HepG2 (cell line): ENCODE measurements around the gene SCGB2B2. TPM values are rescaled to one million over a fixed set of nuclear protein-coding genes. Genes with fewer than 3 reads are reported as not detected.

ENCODE experiments used
- ARID3A ChIP-seq: IDR thresholded peaks from 2 replicates; pipeline ENCODE4 v1.6.1; 2012; ENCODE audit warnings: low read depth, low read length, improper control_type of control experiment
- BHLHE40 ChIP-seq: IDR thresholded peaks from 2 replicates; pipeline ENCODE4 v1.6.1; 2011; ENCODE audit warnings: low read length, improper control_type of control experiment
- CBX5 ChIP-seq: sonication (generic); formaldehyde crosslinking; IDR thresholded peaks from 2 replicates; pipeline ENCODE4 v1.4.0; 2020; ENCODE audit warnings: missing genetic modification reagents, borderline replicate concordance
- CHD4 ChIP-seq: fragments of 200-600 bp; sonication (generic); IDR thresholded peaks from 2 replicates; pipeline ENCODE4 v1.7.0; 2017; ENCODE audit warnings: mild to moderate bottlenecking, low read length, borderline replicate concordance
- HMGXB3 ChIP-seq: sonication (generic); formaldehyde crosslinking; IDR thresholded peaks from 2 replicates; pipeline ENCODE4 v1.4.0; 2020; ENCODE audit warnings: missing genetic modification reagents, borderline replicate concordance
- HNF4A ChIP-seq: sonication (generic); formaldehyde crosslinking; IDR thresholded peaks from 2 replicates; pipeline ENCODE4 v1.4.0; 2020; ENCODE audit warnings: missing genetic modification reagents
- KDM3A ChIP-seq: IDR thresholded peaks from 2 replicates; pipeline ENCODE4 v1.6.1; 2018; ENCODE audit warnings: low read depth, missing compliant biosample characterization
- MTF1 ChIP-seq: sonication (generic); formaldehyde crosslinking; IDR thresholded peaks from 2 replicates; pipeline ENCODE4 v1.5.0; 2020; ENCODE audit warnings: missing genetic modification reagents
- NR2F6 ChIP-seq, 2 experiments: IDR thresholded peaks; 2 replicates each; pipeline ENCODE4 v1.6.1; 2016; ENCODE audit warnings: antibody characterized with exemption in 1 of 2, mild to moderate bottlenecking in 1 of 2
- PHF5A ChIP-seq: IDR thresholded peaks from one replicate; pipeline ENCODE4 v1.6.1; 2018; ENCODE audit warnings: low read depth, missing genetic modification reagents; ENCODE audit not compliant: unreplicated experiment
- PPARG ChIP-seq: conservative IDR thresholded peaks from 2 replicates; pipeline ENCODE4 v1.6.1; 2016; ENCODE audit warnings: missing biosample characterization, missing genetic modification reagents
- REPIN1 ChIP-seq: sonication (generic); formaldehyde crosslinking; IDR thresholded peaks from 2 replicates; pipeline ENCODE4 v1.8.0; 2022; ENCODE audit warnings: missing genetic modification reagents, low read depth, mild to moderate bottlenecking, borderline replicate concordance
- RXRB ChIP-seq: IDR thresholded peaks from 2 replicates; pipeline ENCODE4 v1.6.1; 2016; ENCODE audit warnings: borderline replicate concordance, missing genetic modification reagents, missing compliant biosample characterization
- SAP130 ChIP-seq: IDR thresholded peaks from 2 replicates; pipeline ENCODE4 v1.6.1; 2016; ENCODE audit warnings: low read depth
- THAP9 ChIP-seq: sonication (generic); formaldehyde crosslinking; IDR thresholded peaks from 2 replicates; pipeline ENCODE4; 2020; ENCODE audit warnings: missing genetic modification reagents, mild to moderate bottlenecking, borderline replicate concordance
- ZFP36L2 ChIP-seq: sonication (generic); formaldehyde crosslinking; IDR thresholded peaks from 2 replicates; pipeline ENCODE4 v1.4.0; 2020; ENCODE audit warnings: missing genetic modification reagents
- ZNF234 ChIP-seq: sonication (generic); formaldehyde crosslinking; conservative IDR thresholded peaks from 2 replicates; pipeline ENCODE4 v1.5.1; 2020; ENCODE audit warnings: mild to moderate bottlenecking, missing genetic modification reagents
- ZNF644 ChIP-seq: IDR thresholded peaks from 2 replicates; pipeline ENCODE4 v1.6.1; 2016; ENCODE audit warnings: low read depth
- ZNF777 ChIP-seq: sonication (generic); formaldehyde crosslinking; IDR thresholded peaks from 2 replicates; pipeline ENCODE4 v1.4.0; 2020; ENCODE audit warnings: missing genetic modification reagents
- polyA plus RNA-seq, 8 experiments: library from polyadenylated mRNA; depleted of rRNA in 3 of 8; stranded (reverse) in 7 of 8; unstranded in 1 of 8; fragments of >200 nt; fragmentation: Illumina TruSeq in 4 of 8; extraction: Trizol in 4 of 8; gene quantifications; 2 replicates each; pipeline versions ENCODE4 v1.2.1 to v1.2.3, GENCODE V29; 2011 to 2016; ENCODE audit warnings: low read depth in 4 of 8, missing spikeins in 1 of 8, mixed read lengths in 1 of 8; ENCODE audit not compliant: insufficient read depth in 1 of 8
- total RNA-seq, 5 experiments: library from RNA; depleted of rRNA; stranded (reverse); fragments of >200 nt; fragmentation: Illumina TruSeq; extraction: Trizol; gene quantifications; 2 replicates each; pipeline ENCODE4 v1.2.3, GENCODE V29; 2016; ENCODE audit warnings: low read depth in 1 of 5

Gene SCGB2B2
- total and polyA plus RNA-seq, 2 of the 13 experiments (the other 11 are each of a cell fraction or from before 2014, with no cell fraction given), result 0.03 TPM; not detected in 1

GRCh38 chr19:34633802-34634201 is 43.2 kb downstream of the SCGB2B2 start (continued):
- TF ChIP-seq CBX5 (CRISPR knock-in tag) (no peak), ZFP36L2 (CRISPR knock-in tag) (no peak), THAP9 (CRISPR knock-in tag) (no peak), HMGXB3 (CRISPR knock-in tag) (no peak), KDM3A (CRISPR knock-in tag) (no peak), ZNF777 (CRISPR knock-in tag) (no peak), MTF1 (CRISPR knock-in tag) (no peak), SAP130 (CRISPR knock-in tag) (peak; percentile 36; the same call in 1 of the 2 replicates), BHLHE40 (peak; percentile 88), REPIN1 (0 out of 2 replicates have a peak, but pooled peaks have one; percentile 18), PHF5A (no peak), HNF4A (CRISPR knock-in tag) (peak; percentile 80), CHD4 (no peak), NR2F6 (IDR thresholded peaks at IDR 0.05) (no peak), NR2F6 (CRISPR knock-in tag; IDR thresholded peaks at IDR 0.05) (0 out of 2 replicates have a peak, but pooled peaks have one; percentile 8), RXRB (CRISPR knock-in tag) (peak; percentile 34; the same call in 1 of the 2 replicates), ARID3A (peak; percentile 55; the same call in 1 of the 2 replicates), ZNF644 (CRISPR knock-in tag) (peak; percentile 27; the same call in 1 of the 2 replicates), PPARG (CRISPR knock-in tag) (0 out of 2 replicates have a peak, but pooled peaks have one; percentile 23), ZNF234 (CRISPR knock-in tag) (no peak)
